HepG2 (cell line): ENCODE data around the gene BLCAP. TPM values are rescaled to one million over a fixed set of nuclear protein-coding genes. Genes with fewer than 3 reads are reported as not detected.

Experiments
- EP300 ChIP-seq, 3 experiments: sonication (generic) in 1 of 3; formaldehyde crosslinking in 1 of 3; IDR thresholded peaks; 2 replicates each; pipeline versions ENCODE4 v1.5.1 to v1.6.1; 2011 to 2020; ENCODE audit warnings: low read depth in 2 of 3, low read length in 2 of 3, borderline replicate concordance in 1 of 3, improper control_type of control experiment in 1 of 3, mild to moderate bottlenecking in 1 of 3, missing genetic modification reagents in 1 of 3, moderate library complexity in 1 of 3
- HDAC2 ChIP-seq: sonication (generic); formaldehyde crosslinking; IDR thresholded peaks from 2 replicates; pipeline ENCODE4 v1.4.0; 2020; ENCODE audit warnings: missing genetic modification reagents
- KDM6A ChIP-seq: IDR thresholded peaks from 2 replicates; pipeline ENCODE4 v1.6.1; 2016; ENCODE audit warnings: low read depth
- NCOR1 ChIP-seq: fragments of 200-600 bp; sonication (generic); IDR thresholded peaks from 2 replicates; pipeline ENCODE4 v1.7.0; 2017; ENCODE audit warnings: antibody characterized with exemption, low read length, borderline replicate concordance
- NR2F6 ChIP-seq, 2 experiments: IDR thresholded peaks; 2 replicates each; pipeline ENCODE4 v1.6.1; 2016; ENCODE audit warnings: antibody characterized with exemption in 1 of 2, mild to moderate bottlenecking in 1 of 2
- PPARG ChIP-seq: conservative IDR thresholded peaks from 2 replicates; pipeline ENCODE4 v1.6.1; 2016; ENCODE audit warnings: missing biosample characterization, missing genetic modification reagents
- PRDM10 ChIP-seq: sonication (generic); formaldehyde crosslinking; IDR thresholded peaks from 2 replicates; pipeline ENCODE4 v1.4.0; 2020; ENCODE audit warnings: low read depth, missing genetic modification reagents
- SKI ChIP-seq: fragments of 450-650 bp; IDR thresholded peaks from one replicate; pipeline ENCODE4 v1.6.1; 2018; ENCODE audit warnings: mild to moderate bottlenecking; ENCODE audit not compliant: partially characterized antibody
- SP4 ChIP-seq: sonication (generic); formaldehyde crosslinking; IDR thresholded peaks from 2 replicates; pipeline ENCODE4 v1.8.1; 2023; ENCODE audit warnings: mild to moderate bottlenecking, missing genetic modification reagents
- TARDBP ChIP-seq: sonication (generic); formaldehyde crosslinking; IDR thresholded peaks from 2 replicates; pipeline ENCODE4 v1.8.0; 2022; ENCODE audit warnings: mild to moderate bottlenecking, missing genetic modification reagents
- TEAD3 ChIP-seq: optimal IDR thresholded peaks from 2 replicates; pipeline ENCODE3; 2016; ENCODE audit warnings: borderline replicate concordance
- THRA ChIP-seq: sonication (generic); formaldehyde crosslinking; IDR thresholded peaks from 2 replicates; pipeline ENCODE4 v1.4.0; 2020; ENCODE audit warnings: missing genetic modification reagents, borderline replicate concordance
- ZBTB42 ChIP-seq: sonication (generic); formaldehyde crosslinking; IDR thresholded peaks from 2 replicates; pipeline ENCODE4 v1.5.0; 2020; ENCODE audit warnings: mild to moderate bottlenecking, missing genetic modification reagents
- ZBTB7B ChIP-seq: sonication (generic); formaldehyde crosslinking; IDR thresholded peaks from 2 replicates; pipeline ENCODE4 v1.4.0; 2020; ENCODE audit warnings: missing genetic modification reagents
- ZNF335 ChIP-seq: sonication (generic); formaldehyde crosslinking; IDR thresholded peaks from 2 replicates; pipeline ENCODE4 v1.4.0; 2020; ENCODE audit warnings: missing genetic modification reagents
- polyA plus RNA-seq, 8 experiments: library from polyadenylated mRNA; depleted of rRNA in 3 of 8; stranded (reverse) in 7 of 8; unstranded in 1 of 8; fragments of >200 nt; fragmentation: Illumina TruSeq in 4 of 8; extraction: Trizol in 4 of 8; gene quantifications; 2 replicates each; pipeline versions ENCODE4 v1.2.1 to v1.2.3, GENCODE V29; 2011 to 2016; ENCODE audit warnings: low read depth in 4 of 8, missing spikeins in 1 of 8, mixed read lengths in 1 of 8; ENCODE audit not compliant: insufficient read depth in 1 of 8
- total RNA-seq, 5 experiments: library from RNA; depleted of rRNA; stranded (reverse); fragments of >200 nt; fragmentation: Illumina TruSeq; extraction: Trizol; gene quantifications; 2 replicates each; pipeline ENCODE4 v1.2.3, GENCODE V29; 2016; ENCODE audit warnings: low read depth in 1 of 5
- TF ChIP-seq, protein P1 (sequence below): sonication (generic); formaldehyde crosslinking; IDR thresholded peaks from 2 replicates; pipeline ENCODE4 v1.8.0; 2022; ENCODE audit warnings: missing genetic modification reagents, mild to moderate bottlenecking, moderate library complexity, borderline replicate concordance
- TF ChIP-seq, protein P2 (sequence below): sonication (generic); formaldehyde crosslinking; IDR thresholded peaks from 2 replicates; pipeline ENCODE4 v1.4.0; 2020; ENCODE audit warnings: missing genetic modification reagents

The BLCAP gene
- total and polyA plus RNA-seq, 2 of the 13 experiments (the other 11 are each of a cell fraction or from before 2014, with no cell fraction given), result 52.4 to 86.8 TPM

- TF ChIP-seq HDAC2 (peak; percentile 54; the same call in 1 of the 2 replicates), EP300 (IDR thresholded peaks at IDR 0.05; ENCODE audit: low read depth in 2 of 2, low read length in 2 of 2) (peak in 1 of 2 experiments; percentile 77; a peak in 3 of 4 replicates), EP300 (CRISPR knock-in tag; IDR thresholded peaks at IDR 0.05; ENCODE audit: borderline replicate concordance) (no peak), ZBTB42 (CRISPR knock-in tag) (no peak), ZBTB7B (CRISPR knock-in tag) (peak; percentile 4; the same call in 1 of the 2 replicates), TEAD3 (peak; percentile 49), NR2F6 (IDR thresholded peaks at IDR 0.05) (peak; percentile 49; the same call in 1 of the 2 replicates), NR2F6 (CRISPR knock-in tag; IDR thresholded peaks at IDR 0.05) (no peak), PRDM10 (CRISPR knock-in tag) (peak; percentile 39; the same call in 1 of the 2 replicates), SKI (peak; percentile 42), SP4 (CRISPR knock-in tag) (0 out of 2 replicates have a peak, but pooled peaks have one; percentile 22), THRA (CRISPR knock-in tag) (peak; percentile 7; the same call in 1 of the 2 replicates), TARDBP (CRISPR knock-in tag) (peak; percentile 75), KDM6A (CRISPR knock-in tag) (0 out of 2 replicates have a peak, but pooled peaks have one; percentile 31), PPARG (CRISPR knock-in tag) (0 out of 2 replicates have a peak, but pooled peaks have one; percentile 14), NCOR1 (peak; percentile 93), ZNF335 (CRISPR knock-in tag) (peak; percentile 83)
- TF ChIP-seq, protein P1, sequence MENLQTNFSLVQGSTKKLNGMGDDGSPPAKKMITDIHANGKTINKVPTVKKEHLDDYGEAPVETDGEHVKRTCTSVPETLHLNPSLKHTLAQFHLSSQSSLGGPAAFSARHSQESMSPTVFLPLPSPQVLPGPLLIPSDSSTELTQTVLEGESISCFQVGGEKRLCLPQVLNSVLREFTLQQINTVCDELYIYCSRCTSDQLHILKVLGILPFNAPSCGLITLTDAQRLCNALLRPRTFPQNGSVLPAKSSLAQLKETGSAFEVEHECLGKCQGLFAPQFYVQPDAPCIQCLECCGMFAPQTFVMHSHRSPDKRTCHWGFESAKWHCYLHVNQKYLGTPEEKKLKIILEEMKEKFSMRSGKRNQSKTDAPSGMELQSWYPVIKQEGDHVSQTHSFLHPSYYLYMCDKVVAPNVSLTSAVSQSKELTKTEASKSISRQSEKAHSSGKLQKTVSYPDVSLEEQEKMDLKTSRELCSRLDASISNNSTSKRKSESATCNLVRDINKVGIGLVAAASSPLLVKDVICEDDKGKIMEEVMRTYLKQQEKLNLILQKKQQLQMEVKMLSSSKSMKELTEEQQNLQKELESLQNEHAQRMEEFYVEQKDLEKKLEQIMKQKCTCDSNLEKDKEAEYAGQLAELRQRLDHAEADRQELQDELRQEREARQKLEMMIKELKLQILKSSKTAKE (CRISPR knock-in tag), result peak; percentile 20; the same call in 1 of the 2 replicates
- TF ChIP-seq, protein P2, sequence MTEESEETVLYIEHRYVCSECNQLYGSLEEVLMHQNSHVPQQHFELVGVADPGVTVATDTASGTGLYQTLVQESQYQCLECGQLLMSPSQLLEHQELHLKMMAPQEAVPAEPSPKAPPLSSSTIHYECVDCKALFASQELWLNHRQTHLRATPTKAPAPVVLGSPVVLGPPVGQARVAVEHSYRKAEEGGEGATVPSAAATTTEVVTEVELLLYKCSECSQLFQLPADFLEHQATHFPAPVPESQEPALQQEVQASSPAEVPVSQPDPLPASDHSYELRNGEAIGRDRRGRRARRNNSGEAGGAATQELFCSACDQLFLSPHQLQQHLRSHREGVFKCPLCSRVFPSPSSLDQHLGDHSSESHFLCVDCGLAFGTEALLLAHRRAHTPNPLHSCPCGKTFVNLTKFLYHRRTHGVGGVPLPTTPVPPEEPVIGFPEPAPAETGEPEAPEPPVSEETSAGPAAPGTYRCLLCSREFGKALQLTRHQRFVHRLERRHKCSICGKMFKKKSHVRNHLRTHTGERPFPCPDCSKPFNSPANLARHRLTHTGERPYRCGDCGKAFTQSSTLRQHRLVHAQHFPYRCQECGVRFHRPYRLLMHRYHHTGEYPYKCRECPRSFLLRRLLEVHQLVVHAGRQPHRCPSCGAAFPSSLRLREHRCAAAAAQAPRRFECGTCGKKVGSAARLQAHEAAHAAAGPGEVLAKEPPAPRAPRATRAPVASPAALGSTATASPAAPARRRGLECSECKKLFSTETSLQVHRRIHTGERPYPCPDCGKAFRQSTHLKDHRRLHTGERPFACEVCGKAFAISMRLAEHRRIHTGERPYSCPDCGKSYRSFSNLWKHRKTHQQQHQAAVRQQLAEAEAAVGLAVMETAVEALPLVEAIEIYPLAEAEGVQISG, result 0 out of 2 replicates have a peak, but pooled peaks have one; percentile 11
Measured at GRCh38 chr20:37505263-37506151, 22.2 kb downstream of the BLCAP start (continued).
